Heart left ventricle (tissue), 16 donors: ENCODE data around the gene SEH1L. TPM values are rescaled to one million over a fixed set of nuclear protein-coding genes. Genes with fewer than 3 reads are reported as not detected.

Experiments used
- ATAC-seq, 4 donors: fragments of 200-7000 bp; cut with Tn5 transposase; one replicate each; pipeline ENCODE4 v1.9.1; 2020 to 2022; ENCODE audit warnings: moderate library complexity in 4 of 4, mild to moderate bottlenecking in 3 of 4, moderate number of reproducible peaks in 1 of 4
- DNase-seq, 5 donors: peaks; one replicate each; pipeline ENCODE4 v3.0.0-alpha.2; 2020
- H3K27ac ChIP-seq, 12 donors: fragments of 200-600 bp; sonication (generic) in 4 of 12; one replicate each; pipeline versions ENCODE4 v1.5.0 to v1.8.0; 2016 to 2022; ENCODE audit warnings: mild to moderate bottlenecking in 2 of 12
- H3K27me3 ChIP-seq, 9 donors: fragments of 200-600 bp; sonication (generic) in 2 of 9; one replicate each; pipeline versions ENCODE4 v1.5.1 to v1.8.0; 2016 to 2022; ENCODE audit warnings: mild to moderate bottlenecking in 3 of 9
- H3K36me3 ChIP-seq, 9 donors: fragments of 200-600 bp; sonication (generic) in 2 of 9; one replicate each; pipeline versions ENCODE4 v1.5.0 to v1.8.0; 2018 to 2022; ENCODE audit warnings: mild to moderate bottlenecking in 2 of 9
- H3K4me1 ChIP-seq, 12 donors: fragments of 200-600 bp; sonication (generic) in 4 of 12; one replicate each; pipeline versions ENCODE4 v1.5.0 to v1.8.0; 2016 to 2022; ENCODE audit warnings: mild to moderate bottlenecking in 3 of 12
- H3K4me3 ChIP-seq, 12 donors: fragments of 200-600 bp; sonication (generic) in 4 of 12; one replicate each; pipeline versions ENCODE4 v1.5.0 to v1.8.0; 2017 to 2022; ENCODE audit warnings: mild to moderate bottlenecking in 9 of 12, moderate library complexity in 4 of 12
- H3K9me3 ChIP-seq, 12 donors: fragments of 200-600 bp; sonication (generic) in 4 of 12; one replicate each; pipeline versions ENCODE4 v1.5.0 to v1.8.0; 2016 to 2022; ENCODE audit warnings: mild to moderate bottlenecking in 1 of 12
- CTCF ChIP-seq, 12 donors: fragments of 200-600 bp; sonication (generic) in 4 of 12; IDR thresholded peaks; one replicate each; pipeline versions ENCODE4 v1.5.0 to v1.8.0; 2018 to 2022; ENCODE audit warnings: antibody characterized with exemption in 12 of 12, mild to moderate bottlenecking in 5 of 12
- POLR2A ChIP-seq, 2 donors: fragments of 450-650 bp; IDR thresholded peaks; one replicate each; pipeline ENCODE4 v1.6.1; 2017; ENCODE audit warnings: antibody characterized with exemption in 2 of 2, mild to moderate bottlenecking in 2 of 2, moderate library complexity in 2 of 2
- WGBS, 4 donors: extraction: QIAGEN DNeasy Blood & Tissue Kit in 2 of 4; methylation state at CpG; one replicate each; pipeline versions ENCODE4 v1.1.5 to v1.1.7; 2013 to 2018; 5-methylcytosine and 5-hydroxymethylcytosine counted together
- intact Hi-C, 10 donors: fragments of 100-400 bp; cut with DNase I; formaldehyde crosslinking; loops; one replicate each; pipeline versions ENCODE4 v1.11.1 to v1.14.2; 2022
- polyA plus RNA-seq, 2 donors: library from polyadenylated mRNA; stranded (reverse); fragments of 200-250 nt; gene quantifications; one replicate each; pipeline ENCODE4 v1.2.3, GENCODE V29; 2013
- total RNA-seq, 9 donors: library from RNA; depleted of rRNA in 2 of 9; stranded (reverse); fragments of >200 nt in 2 of 9; fragmentation: NEBNext Ultra II Directional in 3 of 9; extraction: Animal tissue kit (Norgen Biotek cat#: 25700) in 3 of 9; gene quantifications; one replicate each; pipeline versions ENCODE4 v1.1.0 to v1.2.4, GENCODE V29; 2016 to 2023
- donor health status: ischemic (EF 13 %, LVEDD 7.1; RV severe dilation, severe dysfunction).
- donor health status: healthy with polysubstance abuse.
- donor health status: DM: no; HTN: yes; CAD: no.
- donor health status: DM: no; HTN: no; CAD: no.
- donor health status: ischemic (EF 25% LVEDD 6.9; RV normal size, moderate dysfunction).
- donor health status: ischemic (EF 25% LVEDD 5.7; RV mildly dilated, moderate dysfunction).
- donor health status: healthy.
- donor health status: DM: yes; HTN: yes; CAD: no.
- donor health status: ischemic (EF 35%, LVEDD 5.7; RV mildly dilated, moderate dysfunction).
- donor health status: nonischemic (EF 11% LVEDD 7.7; RV severe dilation, severe dysfunction).
- donor health status: DM: yes; HTN: yes; CAD: no.
- donor health status: PGD.
- donor health status: ischemic (EF 29% LVEDD 5.4; RV normal size, mild dysfunction).
- donor health status: nonischemic (EF 23%, LVEDD 6.1; RV moderate dilation, normal function).

SEH1L gene
- total and polyA plus RNA-seq, 11 donors = 8.6 to 39.9 (median 18.5) TPM

- H3K4me1 ChIP-seq = peaks cover 0 to 24% (median 1%) of the 10 kb centered on the region in 12 donors
- H3K27me3 ChIP-seq = no peaks in the 10 kb centered on the region
- peaks cover 0 to 86% (median 69%) of the 10 kb centered on the region in 9 donors for H3K36me3 ChIP-seq
- no peak overlapping the region for H3K4me3 ChIP-seq
- DNase-seq (no peak), ATAC-seq (no peak)
- peaks cover 0 to 13% (median 0%) of the 10 kb centered on the region in 12 donors for H3K9me3 ChIP-seq
- H3K27ac ChIP-seq = no peak overlapping the region
- no peak for TF ChIP-seq POLR2A (IDR thresholded peaks at IDR 0.05)
- TF ChIP-seq CTCF (IDR thresholded peaks at IDR 0.05) = no peak
- intact Hi-C loops = no loop called here
Observed at GRCh38 chr18:13022644-13023043, 74.8 kb downstream of the SEH1L start.

GRCh38 chr18:13025233-13025632, 77.4 kb downstream of the SEH1L start:
- 96 to 99% (median 98%) methylated on average over 2 of the region's 2 CpGs for WGBS, 4 donors
- Histone ChIP-seq H3K36me3 (peaks cover 0 to 86% (median 65%) of the 10 kb centered on the region in 9 donors), H3K4me1 (peaks cover 0 to 27% (median 3%) of the 10 kb centered on the region in 12 donors), H3K27me3 (no peaks in the 10 kb centered on the region), H3K4me3 (no peak overlapping the region), H3K9me3 (peaks cover 0 to 13% (median 0%) of the 10 kb centered on the region in 12 donors), H3K27ac (no peak overlapping the region)
- no peak for ATAC-seq
- TF ChIP-seq CTCF (IDR thresholded peaks at IDR 0.05) = no peak
- no peak for TF ChIP-seq POLR2A (IDR thresholded peaks at IDR 0.05)
- no peak for DNase-seq
- intact Hi-C loops = no loop called here

- no peak overlapping the region for H3K4me3 ChIP-seq
- DNase-seq (no peak), ATAC-seq (peak in 2 of 4 donors; percentile 23 to 24)
- H3K4me1 ChIP-seq = peaks cover 0 to 27% (median 3%) of the 10 kb centered on the region in 12 donors
- H3K27ac ChIP-seq = peak overlapping the region in 3 of 12 donors; percentile 50 to 65 (median 57)
- no peak for TF ChIP-seq CTCF (IDR thresholded peaks at IDR 0.05)
- TF ChIP-seq POLR2A (IDR thresholded peaks at IDR 0.05) = no peak
- peaks cover 0 to 85% (median 66%) of the 10 kb centered on the region in 9 donors for H3K36me3 ChIP-seq
- intact Hi-C loops = no loop called here
- H3K9me3 ChIP-seq = peaks cover 0 to 13% (median 0%) of the 10 kb centered on the region in 12 donors
- WGBS, 4 donors = 58 to 63% (median 59%) methylated on average over 3 of the region's 3 CpGs
- H3K27me3 ChIP-seq = no peaks in the 10 kb centered on the region
Observed at GRCh38 chr18:13026583-13027270, 78.9 kb downstream of the SEH1L start.

GRCh38 chr18:13028869-13029268, 81.1 kb downstream of the SEH1L start:
- no peak overlapping the region for H3K4me3 ChIP-seq
- DNase-seq = peak in 4 of 5 donors; percentile 25 to 64 (median 34)
- H3K4me1 ChIP-seq = peaks cover 0 to 27% (median 3%) of the 10 kb centered on the region in 12 donors
- peaks cover 0 to 89% (median 59%) of the 10 kb centered on the region in 9 donors for H3K36me3 ChIP-seq
- H3K27ac ChIP-seq = peak overlapping the region in 9 of 12 donors; percentile 11 to 76 (median 63)
- TF ChIP-seq POLR2A (IDR thresholded peaks at IDR 0.05) (no peak), CTCF (IDR thresholded peaks at IDR 0.05) (no peak)
- whole genome bisulfite sequencing, 4 donors = 57 to 70% (median 64%) methylated on average over 2 of the region's 2 CpGs
- intact Hi-C loops = no loop called here
- ATAC-seq = peak; percentile 86 to 89 (median 88)
- H3K9me3 ChIP-seq = no peaks in the 10 kb centered on the region
- no peaks in the 10 kb centered on the region for H3K27me3 ChIP-seq
